K562 (cell line): Measurements from ENCODE around the gene METRN. TPM values are rescaled to one million over a fixed set of nuclear protein-coding genes. Genes with fewer than 3 reads are reported as not detected.

Experiments
- ATAC-seq: fragments of 200-7000 bp; cut with Tn5 transposase; 3 replicates; pipeline ENCODE4 v1.9.1; 2020; ENCODE audit warnings: moderate library complexity
- BruUV-seq: library from RNA; stranded (reverse); fragments of 400-500 nt; replicated peaks from 2 replicates; lab custom pipeline; 2021; lab: Mats Ljungman, UMichigan
- CTCF ChIA-PET: fragments of 300-600 bp; formaldehyde crosslinking; extraction: SDS; loops from one replicate; lab custom pipeline; 2021; ENCODE audit warnings: low intra/inter-chr PET ratio; lab: Yijun Ruan, JAX
- POLR2A ChIA-PET: fragments of 300-600, 350-650 bp; sonication (Branson Sonifier 250); formaldehyde crosslinking; extraction: SDS; loops from one replicate; lab custom pipeline; 2021; ENCODE audit warnings: antibody characterized with exemption, inconsistent platforms; lab: Yijun Ruan, JAX
- DNase-seq, 4 experiments: peaks; one replicate each; pipeline versions ENCODE4 v3.0.0 to v3.0.0-alpha.2; 2011 to 2018; ENCODE audit warnings: low spot score in 3 of 4, mixed read lengths in 3 of 4; ENCODE audit errors: extremely low read depth in 1 of 4
- FAIRE-seq: peaks from 2 replicates; lab custom pipeline; 2011; peaks lifted over from hg19 to GRCh38; lab: Jason Lieb, UNC
- H2AFZ ChIP-seq: 2 replicates; pipeline ENCODE4 v1.6.0; 2011; ENCODE audit warnings: low read depth, low read length, control low read depth, inconsistent platforms
- H3K27ac ChIP-seq: fragments of 200-600 bp; 3 replicates; pipeline ENCODE4 v1.8.0; 2011; ENCODE audit warnings: low read depth, mild to moderate bottlenecking, control low read depth, inconsistent platforms, low read length, moderate library complexity, mixed read lengths; ENCODE audit errors: extremely low read depth
- H3K27me3 ChIP-seq, 2 experiments: fragments of 300-600 bp in 1 of 2; 2 replicates in 1 of 2; 3 replicates in 1 of 2; pipeline versions ENCODE4 v1.6.0 to v1.8.0; 2011; ENCODE audit warnings: inconsistent platforms in 2 of 2, low read length in 2 of 2, mild to moderate bottlenecking in 1 of 2, mixed read lengths in 1 of 2, moderate library complexity in 1 of 2; ENCODE audit not compliant: control insufficient read depth in 2 of 2, insufficient read depth in 2 of 2
- H3K36me3 ChIP-seq: fragments of 300-600 bp; 3 replicates; pipeline ENCODE4 v1.8.0; 2011; ENCODE audit warnings: mild to moderate bottlenecking, low read length, inconsistent platforms; ENCODE audit not compliant: control insufficient read depth, insufficient read depth
- H3K4me1 ChIP-seq, 2 experiments: fragments of 200-600 bp in 1 of 2; replicated peaks in 1 of 2; 2 replicates in 1 of 2; 3 replicates in 1 of 2; pipeline versions ENCODE4 v1.5.1 to v1.8.0; 2011; ENCODE audit warnings: inconsistent platforms in 2 of 2, low read length in 2 of 2, mild to moderate bottlenecking in 1 of 2, mixed read lengths in 1 of 2, moderate library complexity in 1 of 2; ENCODE audit not compliant: control insufficient read depth in 2 of 2, insufficient read depth in 2 of 2
- H3K4me2 ChIP-seq: 2 replicates; pipeline ENCODE4 v1.6.1; 2011; ENCODE audit warnings: low read length, control low read depth, inconsistent platforms, mixed read lengths; ENCODE audit not compliant: insufficient read depth
- H3K4me3 ChIP-seq: fragments of 200-600 bp; sonication (generic), shearing (Covaris generic); 2 replicates; pipeline ENCODE4 v1.5.1; 2016; ENCODE audit warnings: control low read depth, inconsistent platforms
- H3K79me2 ChIP-seq: fragments of 200-600 bp; 3 replicates; pipeline ENCODE4 v1.8.0; 2011; ENCODE audit warnings: low read length, inconsistent platforms; ENCODE audit not compliant: control insufficient read depth, insufficient read depth
- H3K9ac ChIP-seq, 2 experiments: 2 replicates each; pipeline versions ENCODE4 v1.6.0 to v1.6.1; 2011; ENCODE audit warnings: low read depth in 2 of 2, low read length in 2 of 2, control low read depth in 1 of 2, inconsistent platforms in 1 of 2, mild to moderate bottlenecking in 1 of 2, mixed read lengths in 1 of 2; ENCODE audit not compliant: insufficient read depth in 1 of 2
- H3K9me1 ChIP-seq: one replicate; pipeline ENCODE4 v1.6.0; 2011; ENCODE audit warnings: inconsistent platforms, mild to moderate bottlenecking, low read length, moderate library complexity; ENCODE audit not compliant: control insufficient read depth, insufficient read depth
- H3K9me3 ChIP-seq: replicated peaks from 2 replicates; pipeline ENCODE4 v1.5.1; 2011; ENCODE audit warnings: low read depth, low read length, inconsistent platforms; ENCODE audit not compliant: control insufficient read depth, insufficient read depth
- H4K20me1 ChIP-seq: replicated peaks from 2 replicates; pipeline ENCODE4 v1.6.1; 2011; ENCODE audit warnings: low read length, inconsistent platforms, mixed read lengths; ENCODE audit not compliant: control insufficient read depth, insufficient read depth
- HDAC8 ChIP-seq: fragments of 450-650 bp; IDR thresholded peaks from 2 replicates; pipeline ENCODE4 v1.6.1; 2016; ENCODE audit warnings: mild to moderate bottlenecking, missing genetic modification characterization, moderate library complexity, missing compliant biosample characterization
- KDM5B ChIP-seq: fragments of 200-600 bp; sonication (generic); IDR thresholded peaks from 2 replicates; pipeline ENCODE4 v1.6.1; 2012; ENCODE audit warnings: low read depth, mild to moderate bottlenecking, moderate library complexity, low read length, control low read depth, inconsistent platforms; ENCODE audit not compliant: insufficient replicate concordance
- NR0B1 ChIP-seq: fragments of 450-650 bp; IDR thresholded peaks from one replicate; pipeline ENCODE4 v1.6.1; 2018; ENCODE audit warnings: mild to moderate bottlenecking, moderate library complexity; ENCODE audit not compliant: partially characterized antibody
- POLR2G ChIP-seq: fragments of 200-400 bp; formaldehyde crosslinking; IDR thresholded peaks from 2 replicates; pipeline ENCODE4 v1.6.1; 2017; ENCODE audit warnings: low read depth, mild to moderate bottlenecking, antibody characterized with exemption, low read length, moderate library complexity
- ZBTB33 ChIP-seq: sonication (generic); formaldehyde crosslinking; IDR thresholded peaks from 2 replicates; pipeline ENCODE4 v1.8.1; 2023; ENCODE audit warnings: mild to moderate bottlenecking, missing genetic modification reagents
- WGBS: fragments of 100-300 bp; shearing (Covaris generic); methylation state at CpG from one replicate; pipeline ENCODE4 v1.1.6; 2016; ENCODE audit warnings: low coverage, mixed read lengths; ENCODE audit not compliant: insufficient coverage; ENCODE audit errors: missing lambda C conversion rate; 5-methylcytosine and 5-hydroxymethylcytosine counted together
- in situ Hi-C: fragments of 300-500 bp; cut with MboI; formaldehyde crosslinking; loops from 4 replicates; pipeline ENCODE4 v1.15.0; 2018; ENCODE audit warnings: inconsistent platforms, mixed read lengths
- intact Hi-C: fragments of 100-400 bp; cut with micrococcal nuclease; formaldehyde crosslinking; loops from 2 replicates; pipeline ENCODE4 v1.14.2; 2022
- polyA plus RNA-seq, 8 experiments: library from polyadenylated mRNA; depleted of rRNA in 4 of 8; stranded (reverse) in 5 of 8; unstranded in 3 of 8; fragments of >200 nt; fragmentation: Nextera tagmentation in 2 of 8; fragmentation: Illumina TruSeq in 1 of 8; extraction: Ambion mirVana in 2 of 8; extraction: Trizol in 1 of 8; gene quantifications; 2 replicates each; pipeline versions ENCODE4 v1.2.1 to v1.2.3, GENCODE V29; 2011 to 2014; ENCODE audit warnings: inconsistent platforms in 1 of 8, missing spikeins in 1 of 8
- total RNA-seq, 7 experiments: library from RNA; depleted of rRNA in 6 of 7; stranded (reverse); fragments of >200 nt in 6 of 7; fragmentation: Illumina TruSeq in 2 of 7; extraction: Trizol in 2 of 7; gene quantifications; 2 replicates each; pipeline versions ENCODE4 v1.2.1 to v1.2.3, GENCODE V29; 2011 to 2021; ENCODE audit warnings: low replicate concordance in 1 of 7

The METRN gene
- total and polyA plus RNA-seq, 9 of the 15 experiments (the other 6 are each of a cell fraction or from before 2014, with no cell fraction given), result 0.20 to 89.8 (median 15.4) TPM

GRCh38 chr16:686459-687260, 28.3 kb upstream of the METRN start (continued):
- TF ChIP-seq ZBTB33 (CRISPR knock-in tag) (0 out of 2 replicates have a peak, but pooled peaks have one; percentile 29), POLR2G (peak; percentile 44)

- Histone ChIP-seq H4K20me1 (peaks cover 7% of the 10 kb centered on the region), H3K9me3 (no peaks in the 10 kb centered on the region), H3K9ac (peak overlapping the region in 1 of 2 experiments; percentile 81; a peak in 2 of 4 replicates), H3K9me1 (peaks cover 7% of the 10 kb centered on the region), H3K36me3 (peaks cover 52% of the 10 kb centered on the region; the same call in 2 of the 3 replicates), H3K27me3 (no peaks in the 10 kb centered on the region), H3K4me3 (no peak overlapping the region), H2AFZ (no peak overlapping the region), H3K4me2 (no peak overlapping the region), H3K27ac (no peak overlapping the region), H3K79me2 (peaks cover 32% of the 10 kb centered on the region), H3K4me1 (peaks cover 16 to 85% of the 10 kb centered on the region in 2 experiments)
- intact Hi-C loops, result no loop called here
- WGBS, result 96% methylated on average over 14 of the region's 19 CpGs
- no peak for TF ChIP-seq NR0B1
- TF ChIP-seq HDAC8 (tag), result no peak
- TF ChIP-seq KDM5B, result peak; percentile 17
- no peak for ATAC-seq
- ChIA-PET POLR2A (interaction anchor here (0.6 to 1.4 kb wide), 2 partner anchors 8 to 116 kb away, joined by 3 to 5 read pairs; no protein-coding TSS in a partner anchor), CTCF (no interaction called here)
- BruUV-seq, result no TSS peak
- in situ Hi-C loops, result no loop called here
- no peak for DNase-seq
- no peak for FAIRE-seq
Observed at GRCh38 chr16:687499-687898, 27.4 kb upstream of the METRN start.
